ENCODE measurements around the gene CETN2.

DNA sequence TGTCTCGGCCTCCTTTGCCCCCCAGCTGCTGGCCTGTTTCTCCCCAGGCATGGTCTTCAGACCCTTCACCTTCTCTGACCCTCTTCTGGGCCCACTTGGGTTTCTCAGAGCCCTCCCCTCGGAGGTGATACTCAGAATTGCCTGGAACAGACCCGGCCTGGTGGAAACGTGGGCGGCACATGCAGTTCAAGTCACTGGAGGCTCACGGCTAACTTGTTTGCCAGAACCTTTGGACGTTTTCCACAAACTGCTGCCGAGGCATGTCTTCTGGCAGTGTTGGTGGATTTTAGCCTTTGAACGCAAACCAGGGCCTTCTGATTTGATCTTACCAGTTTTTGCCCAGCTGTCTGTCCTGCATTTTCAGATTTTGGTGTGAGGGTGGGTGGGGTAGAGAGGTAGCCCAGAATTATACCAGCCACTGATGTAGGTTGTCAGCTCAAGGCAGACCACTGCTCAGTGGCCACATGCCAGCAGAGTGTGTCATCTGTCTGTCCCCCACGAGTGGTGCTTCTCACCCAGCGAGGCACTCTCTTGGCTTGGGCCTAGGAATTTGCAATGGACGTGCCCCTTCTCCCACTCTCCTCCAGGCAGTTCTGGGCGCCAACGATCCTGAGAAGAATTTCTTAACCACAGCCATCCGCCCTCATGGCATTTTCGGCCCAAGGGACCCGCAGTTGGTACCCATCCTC, 34.8 kb upstream of the CETN2 start:
- TF ChIP-seq, protein P1, sequence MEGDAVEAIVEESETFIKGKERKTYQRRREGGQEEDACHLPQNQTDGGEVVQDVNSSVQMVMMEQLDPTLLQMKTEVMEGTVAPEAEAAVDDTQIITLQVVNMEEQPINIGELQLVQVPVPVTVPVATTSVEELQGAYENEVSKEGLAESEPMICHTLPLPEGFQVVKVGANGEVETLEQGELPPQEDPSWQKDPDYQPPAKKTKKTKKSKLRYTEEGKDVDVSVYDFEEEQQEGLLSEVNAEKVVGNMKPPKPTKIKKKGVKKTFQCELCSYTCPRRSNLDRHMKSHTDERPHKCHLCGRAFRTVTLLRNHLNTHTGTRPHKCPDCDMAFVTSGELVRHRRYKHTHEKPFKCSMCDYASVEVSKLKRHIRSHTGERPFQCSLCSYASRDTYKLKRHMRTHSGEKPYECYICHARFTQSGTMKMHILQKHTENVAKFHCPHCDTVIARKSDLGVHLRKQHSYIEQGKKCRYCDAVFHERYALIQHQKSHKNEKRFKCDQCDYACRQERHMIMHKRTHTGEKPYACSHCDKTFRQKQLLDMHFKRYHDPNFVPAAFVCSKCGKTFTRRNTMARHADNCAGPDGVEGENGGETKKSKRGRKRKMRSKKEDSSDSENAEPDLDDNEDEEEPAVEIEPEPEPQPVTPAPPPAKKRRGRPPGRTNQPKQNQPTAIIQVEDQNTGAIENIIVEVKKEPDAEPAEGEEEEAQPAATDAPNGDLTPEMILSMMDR (IDR thresholded peaks at IDR 0.05; ENCODE audit: insufficient read depth, low read depth, low read length) = no peak
- TF ChIP-seq EZH2 (IDR thresholded peaks at IDR 0.05; ENCODE audit: insufficient read depth, low read length) = no peak

All from astrocyte (in vitro differentiated cells and primary cell).